HEK293 (cell line): ENCODE data around the gene CASTOR2.
"Not testable (repeated sequence)": the region's sequence is repeated elsewhere in the genome, so short reads cannot be mapped to it uniquely, and the experiment has no call there.

Experiments used
- CTCF ChIP-seq: fragments of 450-650 bp; formaldehyde crosslinking; IDR thresholded peaks from 2 replicates; pipeline ENCODE4 v1.5.1; 2016; ENCODE audit warnings: missing biosample characterization, missing genetic modification characterization
- ZNF426 ChIP-seq: fragments of 450-650 bp; formaldehyde crosslinking; IDR thresholded peaks from 2 replicates; pipeline ENCODE4 v1.5.1; 2017; ENCODE audit warnings: missing biosample characterization, missing genetic modification characterization, mild to moderate bottlenecking, inconsistent platforms, moderate library complexity
- ZNF623 ChIP-seq: fragments of 450-650 bp; formaldehyde crosslinking; IDR thresholded peaks from 2 replicates; pipeline ENCODE4 v1.5.1; 2016; ENCODE audit warnings: missing biosample characterization, missing genetic modification characterization
- TF ChIP-seq, protein P1 (sequence below): fragments of 450-650 bp; formaldehyde crosslinking; IDR thresholded peaks from 2 replicates; pipeline ENCODE4 v1.5.1; 2017; ENCODE audit warnings: missing biosample characterization, missing genetic modification characterization

GRCh38 chr7:74994869-74995543, 30.5 kb downstream of the CASTOR2 start:
- TF ChIP-seq CTCF, ZNF623, ZNF426 (tag by site-specific recombination): not testable (repeated sequence)
- TF ChIP-seq, protein P1, sequence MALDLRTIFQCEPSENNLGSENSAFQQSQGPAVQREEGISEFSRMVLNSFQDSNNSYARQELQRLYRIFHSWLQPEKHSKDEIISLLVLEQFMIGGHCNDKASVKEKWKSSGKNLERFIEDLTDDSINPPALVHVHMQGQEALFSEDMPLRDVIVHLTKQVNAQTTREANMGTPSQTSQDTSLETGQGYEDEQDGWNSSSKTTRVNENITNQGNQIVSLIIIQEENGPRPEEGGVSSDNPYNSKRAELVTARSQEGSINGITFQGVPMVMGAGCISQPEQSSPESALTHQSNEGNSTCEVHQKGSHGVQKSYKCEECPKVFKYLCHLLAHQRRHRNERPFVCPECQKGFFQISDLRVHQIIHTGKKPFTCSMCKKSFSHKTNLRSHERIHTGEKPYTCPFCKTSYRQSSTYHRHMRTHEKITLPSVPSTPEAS = not testable (repeated sequence)
